HT1080 (cell line): Measurements from ENCODE around the gene CGRRF1. TPM values are rescaled to one million over a fixed set of nuclear protein-coding genes. Genes with fewer than 3 reads are reported as not detected.

Source experiments
- DNase-seq: peaks from one replicate; pipeline ENCODE4 v3.0.0-alpha.2; 2015; ENCODE audit warnings: low read depth
- total RNA-seq: library from RNA; depleted of rRNA; stranded (reverse); fragments of >200 nt; shearing (Covaris generic); gene quantifications from 2 replicates; pipeline ENCODE4 v1.2.3, GENCODE V29; 2014

The CGRRF1 gene
- total RNA-seq, 1 experiment from 2014 or later: 8.5 TPM

- no peak for DNase-seq
Measured at GRCh38 chr14:54538055-54538454, 28.3 kb downstream of the CGRRF1 start.

- no peak for DNase-seq
Measured at GRCh38 chr14:54547583-54547982, 37.9 kb downstream of the CGRRF1 start.

GRCh38 chr14:54548491-54548890, 38.8 kb downstream of the CGRRF1 start:
- DNase-seq: no peak

- no peak for DNase-seq
Measured at GRCh38 chr14:54549862-54550261, 40.2 kb downstream of the CGRRF1 start.

GRCh38 chr14:54550514-54550913, 40.8 kb downstream of the CGRRF1 start:
- DNase-seq: no peak

- DNase-seq: no peak
Measured at GRCh38 chr14:54554401-54554800, 44.7 kb downstream of the CGRRF1 start.

- no peak for DNase-seq
Measured at GRCh38 chr14:54555651-54556050, 45.9 kb downstream of the CGRRF1 start.

- DNase-seq: no peak
Measured at GRCh38 chr14:54556535-54556934, 46.8 kb downstream of the CGRRF1 start.

- DNase-seq: peak; percentile 36
Measured at GRCh38 chr14:54562334-54562733, 52.6 kb downstream of the CGRRF1 start.

- peak; percentile 52 for DNase-seq
Measured at GRCh38 chr14:54564071-54564867, 54.6 kb downstream of the CGRRF1 start.

- DNase-seq: peak; percentile 61
Measured at GRCh38 chr14:54564868-54565784, 55.4 kb downstream of the CGRRF1 start.

GRCh38 chr14:54565785-54566409, 56.2 kb downstream of the CGRRF1 start:
- DNase-seq: peak; percentile 66

GRCh38 chr14:54566410-54567223, 56.9 kb downstream of the CGRRF1 start, which contains the start of gene SAMD4A:
TSS of gene SAMD4A (plus strand) at chr14:54567128. CDS start at chr14:54567917, 789 bp downstream.
- DNase-seq: peak; percentile 93

GRCh38 chr14:54567224-54567638, 57.5 kb downstream of the CGRRF1 start:
- peak; percentile 34 for DNase-seq

- no peak for DNase-seq
Measured at GRCh38 chr14:54567639-54568561, 58.2 kb downstream of the CGRRF1 start.

GRCh38 chr14:54568821-54569595, 59.3 kb downstream of the CGRRF1 start:
- peak; percentile 43 for DNase-seq

- no peak for DNase-seq
Measured at GRCh38 chr14:54570047-54570446, 60.3 kb downstream of the CGRRF1 start.

GRCh38 chr14:54570631-54571415, 61.1 kb downstream of the CGRRF1 start:
- DNase-seq: peak; percentile 74
